ENCODE data around the gene C9orf72.

DNA sequence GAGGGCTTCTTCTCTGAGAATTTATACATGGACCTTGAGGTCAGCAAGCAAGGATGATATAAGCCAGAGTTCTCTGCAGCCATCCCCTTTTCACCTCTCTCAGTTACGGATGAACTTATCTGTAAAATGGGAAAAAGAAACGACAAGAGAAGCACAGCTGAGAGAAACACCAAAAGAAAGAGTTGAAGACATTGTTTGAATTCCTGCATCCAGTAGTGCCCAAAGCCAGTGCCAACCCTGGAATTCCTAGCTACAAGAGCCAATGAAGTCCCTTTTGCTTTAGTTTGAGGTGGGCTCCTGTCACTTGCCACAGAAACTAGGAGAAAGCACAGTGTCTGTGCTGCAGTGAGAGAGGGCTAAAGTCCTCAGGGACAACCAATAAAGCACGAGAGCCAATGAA, 37.1 kb downstream of the C9orf72 start:
- no peak for TF ChIP-seq POLR2A (IDR thresholded peaks at IDR 0.05; ENCODE audit: control extremely low read depth in 1 of 2, low read depth in 2 of 2, low read length in 2 of 2)
- TF ChIP-seq EZH2 (IDR thresholded peaks at IDR 0.05; ENCODE audit: low read depth, low read length, severe bottlenecking), result no peak
